Astrocyte (in vitro differentiated cells and primary cell): ENCODE measurements around the gene PCDHGA1. TPM values are rescaled to one million over a fixed set of nuclear protein-coding genes. Genes with fewer than 3 reads are reported as not detected.
"Not testable (repeated sequence)": the region's sequence is repeated elsewhere in the genome, so short reads cannot be mapped to it uniquely, and the experiment has no call there.

Experiments
- DNase-seq: peaks from one replicate; pipeline ENCODE4 v3.0.0-alpha.2; 2010; ENCODE audit warnings: low read depth
- FAIRE-seq: peaks from 2 replicates; lab custom pipeline; 2011; peaks lifted over from hg19 to GRCh38; lab: Jason Lieb, UNC
- H2AFZ ChIP-seq: 2 replicates; pipeline ENCODE4 v1.6.0; 2012; ENCODE audit warnings: low read depth, low read length, inconsistent platforms
- H3K27ac ChIP-seq: 2 replicates; pipeline ENCODE4 v1.5.1; 2011; ENCODE audit warnings: low read depth, low read length, inconsistent platforms
- H3K27me3 ChIP-seq: 2 replicates; pipeline ENCODE4 v1.6.0; 2011; ENCODE audit warnings: low read length, inconsistent platforms; ENCODE audit not compliant: insufficient read depth
- H3K36me3 ChIP-seq: 2 replicates; pipeline ENCODE4 v1.5.1; 2011; ENCODE audit warnings: low read length, inconsistent platforms; ENCODE audit not compliant: insufficient read depth
- H3K4me1 ChIP-seq: 2 replicates; pipeline ENCODE4 v1.5.1; 2011; ENCODE audit warnings: low read length, inconsistent platforms; ENCODE audit not compliant: insufficient read depth
- H3K4me2 ChIP-seq: 2 replicates; pipeline ENCODE4 v1.6.0; 2012; ENCODE audit warnings: low read length, inconsistent platforms
- H3K4me3 ChIP-seq: 2 replicates; pipeline ENCODE4 v1.5.1; 2011; ENCODE audit warnings: low read depth, mild to moderate bottlenecking, low read length, inconsistent platforms; ENCODE audit not compliant: insufficient read depth
- H3K79me2 ChIP-seq: 2 replicates; pipeline ENCODE4 v1.6.0; 2012; ENCODE audit warnings: mild to moderate bottlenecking, low read length, inconsistent platforms; ENCODE audit not compliant: insufficient read depth
- H3K9ac ChIP-seq: 2 replicates; pipeline ENCODE4 v1.6.0; 2012; ENCODE audit warnings: mild to moderate bottlenecking, low read length, inconsistent platforms
- H3K9me3 ChIP-seq: 2 replicates; pipeline ENCODE4 v1.5.1; 2012; ENCODE audit warnings: low read depth, mild to moderate bottlenecking, low read length, inconsistent platforms; ENCODE audit not compliant: insufficient read depth
- H4K20me1 ChIP-seq: 2 replicates; pipeline ENCODE4 v1.6.0; 2012; ENCODE audit warnings: low read length, inconsistent platforms; ENCODE audit not compliant: insufficient read depth
- H3K27ac Mint-ChIP-seq: one replicate; pipeline ENCODE4 v1.8.0; 2021; ENCODE audit warnings: mild to moderate bottlenecking, mixed read lengths; ENCODE audit not compliant: unreplicated experiment
- H3K27me3 Mint-ChIP-seq: one replicate; pipeline ENCODE4 v1.8.0; 2021; ENCODE audit warnings: low read depth, mixed read lengths; ENCODE audit not compliant: unreplicated experiment
- H3K36me3 Mint-ChIP-seq: one replicate; pipeline ENCODE4 v1.8.0; 2021; ENCODE audit warnings: low read depth, mixed read lengths; ENCODE audit not compliant: unreplicated experiment
- H3K4me1 Mint-ChIP-seq: one replicate; pipeline ENCODE4 v1.8.0; 2021; ENCODE audit warnings: low read depth, mixed read lengths; ENCODE audit not compliant: unreplicated experiment
- H3K4me3 Mint-ChIP-seq: one replicate; pipeline ENCODE4 v1.8.0; 2021; ENCODE audit warnings: mild to moderate bottlenecking, moderate library complexity, mixed read lengths; ENCODE audit not compliant: unreplicated experiment
- H3K9me3 Mint-ChIP-seq: one replicate; pipeline ENCODE4 v1.8.0; 2021; ENCODE audit warnings: mild to moderate bottlenecking, mixed read lengths; ENCODE audit not compliant: unreplicated experiment
- CTCF ChIP-seq: IDR thresholded peaks from 2 replicates; pipeline ENCODE4 v1.5.1; 2011; ENCODE audit warnings: low read depth, mild to moderate bottlenecking, inconsistent platforms, low read length, moderate library complexity; ENCODE audit not compliant: insufficient read depth
- EZH2 ChIP-seq: IDR thresholded peaks from 2 replicates; pipeline ENCODE4 v1.6.1; 2012; ENCODE audit warnings: mild to moderate bottlenecking, low read length, inconsistent platforms; ENCODE audit not compliant: insufficient read depth
- total RNA-seq: library from RNA; stranded (reverse); gene quantifications from 2 replicates; pipeline ENCODE4 v1.2.1, GENCODE V29; 2021

Gene PCDHGA1
- total RNA-seq, 1 donor from 2014 or later = 0.27 TPM

GRCh38 chr5:141343242-141343952, 13.1 kb downstream of the PCDHGA1 start, which contains the start of gene PCDHGA3:
PCDHGA3 (plus strand) TSS chr5:141343829; CDS start chr5:141344034, 205 bp downstream.
- H3K27ac ChIP-seq = no peak within 1 kb of the TSS
- no peaks in the 10 kb centered on the region for H4K20me1 ChIP-seq
- H3K36me3 ChIP-seq = no peaks in the 10 kb centered on the region
- FAIRE-seq (no peak), DNase-seq (peak; percentile 55)
- no peaks in the 10 kb centered on the region for H3K27me3 Mint-ChIP-seq
- no peak within 1 kb of the TSS for H3K4me3 Mint-ChIP-seq
- peaks cover 49% of the 10 kb centered on the region for H3K9me3 Mint-ChIP-seq
- no peaks in the 10 kb centered on the region for H3K4me1 ChIP-seq
- no peaks in the 10 kb centered on the region for H3K79me2 ChIP-seq
- peak; percentile 41 for TF ChIP-seq CTCF
- TF ChIP-seq EZH2 = no peak
- H3K4me2 ChIP-seq = peak within 1 kb of the TSS; percentile 66
- H3K27me3 ChIP-seq = peaks cover 3% of the 10 kb centered on the region
- H3K9ac ChIP-seq = peak within 1 kb of the TSS; percentile 53
- no peak within 1 kb of the TSS for H3K27ac Mint-ChIP-seq
- H3K4me3 ChIP-seq = peak within 1 kb of the TSS; percentile 54
- H3K36me3 Mint-ChIP-seq = peaks cover 6% of the 10 kb centered on the region
- no peaks in the 10 kb centered on the region for H3K4me1 Mint-ChIP-seq
- peak within 1 kb of the TSS; percentile 76 for H2AFZ ChIP-seq
- peaks cover 36% of the 10 kb centered on the region for H3K9me3 ChIP-seq

- Histone ChIP-seq H3K4me2 (peak overlapping the region; percentile 66), H3K27ac (no peak overlapping the region), H4K20me1 (no peaks in the 10 kb centered on the region), H2AFZ (peak overlapping the region; percentile 76), H3K27me3 (peaks cover 3% of the 10 kb centered on the region), H3K9ac (peak overlapping the region; percentile 53), H3K79me2 (no peaks in the 10 kb centered on the region), H3K9me3 (peaks cover 33% of the 10 kb centered on the region), H3K4me1 (no peaks in the 10 kb centered on the region), H3K36me3 (no peaks in the 10 kb centered on the region), H3K4me3 (peak overlapping the region; percentile 54)
- Mint-ChIP-seq H3K9me3 (peaks cover 44% of the 10 kb centered on the region), H3K36me3 (peaks cover 6% of the 10 kb centered on the region), H3K4me3 (no peak overlapping the region), H3K4me1 (no peaks in the 10 kb centered on the region), H3K27ac (no peak overlapping the region), H3K27me3 (no peaks in the 10 kb centered on the region)
- DNase-seq (no peak), FAIRE-seq (no peak)
- no peak for TF ChIP-seq EZH2
- no peak for TF ChIP-seq CTCF
Observed at GRCh38 chr5:141343953-141344463, 13.7 kb downstream of the PCDHGA1 start.

GRCh38 chr5:141345327-141345726, 15.0 kb downstream of the PCDHGA1 start:
- Mint-ChIP-seq H3K27me3 (no peaks in the 10 kb centered on the region), H3K9me3 (peaks cover 36% of the 10 kb centered on the region), H3K4me3 (no peak overlapping the region), H3K4me1 (no peaks in the 10 kb centered on the region), H3K27ac (no peak overlapping the region), H3K36me3 (peaks cover 3% of the 10 kb centered on the region)
- peaks cover 3% of the 10 kb centered on the region for H3K27me3 ChIP-seq
- no peak overlapping the region for H3K4me3 ChIP-seq
- H3K9ac ChIP-seq = no peak overlapping the region
- H3K4me1 ChIP-seq = no peaks in the 10 kb centered on the region
- no peak for FAIRE-seq
- peaks cover 24% of the 10 kb centered on the region for H3K9me3 ChIP-seq
- no peak overlapping the region for H3K4me2 ChIP-seq
- H3K27ac ChIP-seq = no peak overlapping the region
- no peaks in the 10 kb centered on the region for H4K20me1 ChIP-seq
- H3K79me2 ChIP-seq = no peaks in the 10 kb centered on the region
- no peaks in the 10 kb centered on the region for H3K36me3 ChIP-seq
- TF ChIP-seq CTCF = no peak
- no peak overlapping the region for H2AFZ ChIP-seq
- no peak for DNase-seq

GRCh38 chr5:141346017-141346416, 15.7 kb downstream of the PCDHGA1 start:
- not testable (repeated sequence) for H3K4me1 ChIP-seq, H3K36me3 Mint-ChIP-seq, DNase-seq, H3K79me2 ChIP-seq, FAIRE-seq, H3K27me3 Mint-ChIP-seq, H3K4me3 Mint-ChIP-seq, H3K27me3 ChIP-seq, H3K36me3 ChIP-seq, H3K4me2 ChIP-seq, H4K20me1 ChIP-seq, H3K9ac ChIP-seq, H3K4me3 ChIP-seq, H3K27ac Mint-ChIP-seq, H2AFZ ChIP-seq, H3K4me1 Mint-ChIP-seq, H3K27ac ChIP-seq
- peaks cover 36% of the 10 kb centered on the region for H3K9me3 Mint-ChIP-seq
- H3K9me3 ChIP-seq = peaks cover 29% of the 10 kb centered on the region
